IPS-20b (cell line): ENCODE data around the gene PLCL1.
"Not testable (repeated sequence)": the region's sequence is repeated elsewhere in the genome, so short reads cannot be mapped to it uniquely, and the experiment has no call there.

ENCODE experiments used
- H3K27ac ChIP-seq: one replicate; pipeline ENCODE4 v1.5.1; 2013; ENCODE audit warnings: low read length
- H3K27me3 ChIP-seq: 2 replicates; pipeline ENCODE4 v1.6.1; 2013; ENCODE audit warnings: mild to moderate bottlenecking, low read length, inconsistent platforms; ENCODE audit not compliant: insufficient read depth
- H3K36me3 ChIP-seq: 2 replicates; pipeline ENCODE4 v1.6.1; 2013; ENCODE audit warnings: low read depth, mild to moderate bottlenecking, inconsistent platforms, low read length, moderate library complexity; ENCODE audit not compliant: insufficient read depth
- H3K4me1 ChIP-seq: 2 replicates; pipeline ENCODE4 v1.6.1; 2013; ENCODE audit warnings: mild to moderate bottlenecking, control low read depth, inconsistent platforms, low read length, moderate library complexity; ENCODE audit not compliant: insufficient read depth
- H3K4me3 ChIP-seq: 2 replicates; pipeline ENCODE4 v1.5.1; 2013; ENCODE audit warnings: mild to moderate bottlenecking, low read length, inconsistent platforms
- H3K9ac ChIP-seq: 2 replicates; pipeline ENCODE4 v1.6.1; 2013; ENCODE audit warnings: low read depth, mild to moderate bottlenecking, inconsistent platforms, low read length, moderate library complexity
- H3K9me3 ChIP-seq: 2 replicates; pipeline ENCODE4 v1.6.1; 2013; ENCODE audit warnings: mild to moderate bottlenecking, low read depth, low read length, inconsistent platforms; ENCODE audit not compliant: insufficient read depth

Gene PLCL1

DNA sequence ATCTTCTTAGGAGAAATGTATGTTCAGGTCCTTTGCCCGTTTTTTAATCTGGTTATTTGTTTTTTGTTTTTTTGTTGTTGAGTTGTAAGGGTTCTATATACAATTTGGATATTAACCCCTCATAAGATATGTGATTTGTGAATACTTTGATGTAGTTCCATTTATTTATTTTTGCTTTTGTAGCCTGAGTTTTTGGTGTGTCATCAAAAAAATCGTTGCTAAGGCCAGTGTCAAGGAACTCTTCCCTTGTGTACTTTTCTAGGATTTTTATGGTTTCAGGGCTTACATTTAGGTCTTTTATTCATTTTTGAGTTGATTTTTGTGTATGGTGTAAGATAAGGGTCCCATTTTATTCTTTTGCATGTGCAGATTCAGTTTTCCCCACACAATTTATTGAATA is 372.6 kb downstream of the PLCL1 start:
- no peaks in the 10 kb centered on the region for H3K36me3 ChIP-seq
- H3K27me3 ChIP-seq, result no peaks in the 10 kb centered on the region
- no peaks in the 10 kb centered on the region; the same call in 1 of the 2 replicates for H3K9me3 ChIP-seq
- H3K9ac ChIP-seq, result no peak overlapping the region
- no peaks in the 10 kb centered on the region for H3K4me1 ChIP-seq
- no peak overlapping the region for H3K4me3 ChIP-seq
- no peak overlapping the region for H3K27ac ChIP-seq

DNA sequence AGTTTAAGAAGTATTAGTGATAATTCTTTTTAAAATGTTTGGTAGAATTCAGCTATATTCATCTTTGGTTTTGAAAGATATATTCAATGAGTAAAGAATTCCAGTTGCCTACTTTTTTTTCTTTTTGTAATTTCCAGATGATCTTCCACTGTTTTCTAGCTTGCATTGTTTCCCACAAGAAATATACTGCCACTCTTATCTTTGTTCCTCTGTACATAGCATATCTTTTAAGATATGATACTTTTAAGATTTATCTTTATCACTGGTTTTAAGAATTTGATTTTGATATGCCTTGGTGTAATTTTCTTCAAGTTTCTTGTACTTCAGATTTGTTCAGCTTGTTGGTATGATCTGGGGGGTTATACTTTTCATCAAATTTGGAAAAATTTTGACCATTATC is 374.4 kb downstream of the PLCL1 start:
- Histone ChIP-seq H3K27me3 (no peaks in the 10 kb centered on the region), H3K36me3 (no peaks in the 10 kb centered on the region), H3K4me3 (no peak overlapping the region), H3K9ac (no peak overlapping the region), H3K9me3 (no peaks in the 10 kb centered on the region; the same call in 1 of the 2 replicates), H3K27ac (no peak overlapping the region), H3K4me1 (no peaks in the 10 kb centered on the region)

DNA sequence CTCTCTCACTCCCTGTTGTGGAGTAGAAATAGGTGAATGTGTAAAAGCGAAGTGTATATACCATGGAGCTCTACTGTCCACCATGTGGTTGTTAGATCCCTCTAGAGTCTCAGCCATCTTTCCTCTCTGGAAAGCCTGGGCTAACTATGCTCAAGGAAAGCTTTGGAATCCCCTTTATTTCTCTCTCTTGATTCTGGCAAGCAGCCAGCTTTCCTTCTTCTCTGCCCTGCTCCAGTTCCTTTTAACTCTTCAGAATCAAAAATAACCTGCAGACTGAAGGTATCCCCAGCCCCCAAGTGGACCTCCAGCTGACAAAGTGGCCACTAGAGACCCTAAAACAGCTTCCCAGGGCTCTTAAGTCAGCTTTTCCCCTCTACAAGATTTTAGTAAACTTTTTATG is 381.9 kb downstream of the PLCL1 start:
- Histone ChIP-seq H3K4me1 (no peaks in the 10 kb centered on the region), H3K4me3 (no peak overlapping the region), H3K27me3 (no peaks in the 10 kb centered on the region), H3K27ac (no peak overlapping the region), H3K36me3 (no peaks in the 10 kb centered on the region), H3K9me3 (no peaks in the 10 kb centered on the region), H3K9ac (no peak overlapping the region)

DNA sequence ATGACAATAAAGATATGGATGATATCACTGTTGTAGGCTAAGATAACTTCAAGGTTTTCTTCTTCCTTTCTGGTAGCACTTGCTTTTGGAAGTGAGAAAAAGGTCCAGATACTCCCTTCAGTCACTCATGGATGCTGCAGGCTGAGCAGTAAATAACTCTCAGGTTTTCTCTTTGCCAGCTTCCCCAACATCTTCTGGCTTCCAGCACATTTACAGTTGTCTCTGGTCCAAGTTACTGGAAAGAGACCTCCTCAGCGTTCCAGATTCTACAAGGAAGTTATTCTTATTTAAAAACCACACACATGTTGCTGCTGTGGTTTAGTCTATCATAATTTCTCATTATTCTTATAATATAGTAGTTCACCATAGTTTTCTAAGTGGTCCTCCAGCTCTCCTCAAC is 383.4 kb downstream of the PLCL1 start:
- H3K27me3 ChIP-seq, result no peaks in the 10 kb centered on the region
- H3K36me3 ChIP-seq, result no peaks in the 10 kb centered on the region
- H3K9me3 ChIP-seq, result no peaks in the 10 kb centered on the region
- no peak overlapping the region for H3K4me3 ChIP-seq
- H3K27ac ChIP-seq, result no peak overlapping the region
- H3K4me1 ChIP-seq, result no peaks in the 10 kb centered on the region
- H3K9ac ChIP-seq, result no peak overlapping the region

DNA sequence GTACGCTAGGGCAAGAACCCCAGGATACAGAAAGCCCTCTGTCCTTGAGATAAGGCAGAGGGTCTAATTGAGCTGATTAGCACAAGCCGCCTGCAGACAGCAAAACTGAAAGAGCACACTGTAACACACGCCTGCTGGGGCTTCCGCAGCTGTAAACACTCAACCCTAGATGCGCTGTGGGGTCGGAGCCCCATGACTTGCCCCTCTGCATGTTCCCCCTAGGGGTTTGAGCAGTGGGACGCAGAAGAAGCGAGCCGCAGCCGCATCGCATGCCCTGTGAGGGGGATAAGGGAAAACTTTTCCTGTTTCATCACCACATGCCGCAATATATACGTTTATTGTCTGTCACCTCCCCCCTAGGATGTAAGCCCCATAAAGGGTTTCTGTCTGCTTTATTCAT is 384.6 kb downstream of the PLCL1 start:
- no peak overlapping the region for H3K4me3 ChIP-seq
- H3K9ac ChIP-seq, result no peak overlapping the region
- H3K27ac ChIP-seq, result no peak overlapping the region
- H3K36me3 ChIP-seq, result no peaks in the 10 kb centered on the region
- no peaks in the 10 kb centered on the region for H3K4me1 ChIP-seq
- no peaks in the 10 kb centered on the region for H3K9me3 ChIP-seq
- H3K27me3 ChIP-seq, result no peaks in the 10 kb centered on the region

DNA sequence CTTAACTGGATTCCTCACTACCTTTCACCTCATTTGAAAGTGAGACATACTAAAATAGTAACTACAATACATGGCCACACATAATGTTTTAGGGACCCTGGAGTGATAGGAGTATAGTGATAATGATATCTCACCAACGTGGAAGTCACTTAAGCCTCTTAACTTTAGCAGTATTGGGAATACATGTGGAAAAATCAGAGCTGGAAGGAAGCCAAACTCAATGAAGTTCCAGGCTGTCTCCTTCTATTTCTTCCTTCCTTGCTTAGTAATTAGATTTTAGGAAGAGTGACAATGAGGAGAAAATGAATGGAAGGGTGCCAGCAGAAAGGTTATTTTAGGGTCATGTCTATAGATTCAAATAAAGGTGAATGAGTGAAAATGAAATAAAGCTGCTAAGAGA is 387.3 kb downstream of the PLCL1 start:
- H3K4me3 ChIP-seq, result no peak overlapping the region
- H3K27ac ChIP-seq, result no peak overlapping the region
- H3K27me3 ChIP-seq, result no peaks in the 10 kb centered on the region

DNA sequence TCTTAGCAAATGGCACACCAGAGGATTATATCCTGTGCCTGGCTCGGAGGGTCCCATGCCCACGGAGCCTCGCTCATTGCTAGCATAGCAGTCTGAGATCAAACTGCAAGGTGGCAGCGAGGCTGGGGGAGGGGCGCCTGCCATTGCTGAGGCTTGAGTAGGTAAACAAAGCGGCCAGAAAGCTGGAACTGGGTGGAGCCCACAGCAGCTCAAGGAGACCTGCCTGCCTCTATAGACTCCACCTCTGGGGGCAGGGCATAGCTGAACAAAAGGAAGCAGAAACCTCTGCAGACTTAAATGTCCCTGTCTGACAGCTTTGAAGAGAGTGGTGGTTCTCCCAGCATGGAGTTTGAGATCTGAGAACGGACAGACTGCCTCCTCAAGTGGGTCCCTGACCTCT is 392.2 kb downstream of the PLCL1 start:
- H3K4me3 ChIP-seq, H3K36me3 ChIP-seq, H3K9me3 ChIP-seq, H3K27me3 ChIP-seq, H3K9ac ChIP-seq, H3K4me1 ChIP-seq, H3K27ac ChIP-seq: not testable (repeated sequence)

More for the DNA sequence above, 387.3 kb downstream of the PLCL1 start:
- Histone ChIP-seq H3K9ac (no peak overlapping the region), H3K4me1 (no peaks in the 10 kb centered on the region), H3K36me3 (no peaks in the 10 kb centered on the region), H3K9me3 (no peaks in the 10 kb centered on the region)
